Activated effector memory CD4-positive, alpha-beta T cell treated with Interleukin-2 at 50 U/mL for 16 hours (primary cell): Measurements from ENCODE around the gene MPZL3.

Experiments
- DNase-seq: peaks from one replicate; pipeline ENCODE4 v3.0.0-alpha.2; 2020

Gene MPZL3, protein sequence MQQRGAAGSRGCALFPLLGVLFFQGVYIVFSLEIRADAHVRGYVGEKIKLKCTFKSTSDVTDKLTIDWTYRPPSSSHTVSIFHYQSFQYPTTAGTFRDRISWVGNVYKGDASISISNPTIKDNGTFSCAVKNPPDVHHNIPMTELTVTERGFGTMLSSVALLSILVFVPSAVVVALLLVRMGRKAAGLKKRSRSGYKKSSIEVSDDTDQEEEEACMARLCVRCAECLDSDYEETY

DNA sequence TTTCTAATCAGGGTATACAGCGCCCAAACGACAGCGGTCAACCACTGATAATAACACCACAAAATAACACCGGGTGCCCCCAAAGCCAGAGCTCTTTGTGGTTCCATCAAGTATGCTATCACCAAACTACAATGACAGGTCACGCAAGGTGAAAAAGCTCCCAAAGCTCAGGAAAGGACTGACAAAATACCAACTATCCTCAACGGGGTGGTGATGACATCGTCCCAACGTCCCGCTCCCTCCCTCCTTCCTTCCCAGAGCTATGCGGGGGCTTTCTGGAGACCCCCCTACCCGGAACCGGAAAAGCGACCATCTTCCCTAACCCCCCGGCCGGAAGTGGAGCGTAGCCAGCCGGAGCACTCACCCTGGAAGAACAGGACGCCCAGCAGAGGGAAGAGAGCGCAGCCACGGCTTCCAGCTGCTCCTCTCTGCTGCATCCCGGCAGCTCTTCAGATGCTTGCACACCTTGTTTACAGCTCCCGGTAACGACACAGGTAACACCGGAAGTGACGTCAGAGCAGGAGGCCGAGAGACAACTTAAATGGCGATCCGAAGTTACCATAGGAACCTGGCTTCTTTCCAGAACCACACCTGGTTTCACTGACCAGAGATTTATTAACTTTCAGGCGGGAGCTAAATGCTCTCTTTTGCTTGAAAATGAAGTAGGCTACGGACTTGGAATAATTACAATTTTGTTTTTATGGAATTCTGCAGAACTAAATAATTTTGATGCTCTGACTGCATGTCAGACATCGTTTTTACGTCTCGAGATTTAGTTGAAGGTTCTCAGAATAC lies at the start of gene MPZL3:
TSS of gene MPZL3 (minus strand) at position 508 of the 795 bp plus-strand sequence. CDS start at position 437, 71 bp downstream.
- DNase-seq: peak; percentile 69

DNA sequence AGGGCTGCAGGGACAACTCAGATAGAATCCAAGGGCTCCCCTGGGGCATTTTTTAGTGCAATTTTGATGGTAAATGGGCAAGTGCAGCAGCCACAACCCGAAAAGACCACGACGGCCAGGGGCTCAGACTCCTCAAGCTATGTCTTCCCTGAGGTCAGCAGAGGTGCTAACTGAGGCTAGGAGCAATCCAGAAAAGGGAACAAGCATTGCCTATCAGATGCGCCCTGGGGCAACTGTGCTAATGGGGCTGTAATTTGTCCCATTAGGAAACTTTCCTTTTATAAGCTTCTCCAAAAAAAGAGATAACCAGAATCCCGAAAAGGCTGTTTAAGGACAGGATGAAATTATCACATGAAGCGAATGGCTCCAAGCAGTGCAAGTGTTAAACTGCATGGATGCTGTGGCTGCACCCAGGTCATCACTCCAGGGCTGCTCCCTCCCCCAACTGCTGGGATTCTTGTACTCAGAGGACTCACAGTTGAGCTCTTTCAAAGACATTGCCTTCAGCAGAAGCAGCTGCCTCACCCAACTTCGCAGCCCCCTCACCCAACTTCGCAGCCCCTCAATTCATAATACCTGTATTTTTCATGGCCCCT lies 49.5 kb upstream of the MPZL3 start:
- DNase-seq: no peak

DNA sequence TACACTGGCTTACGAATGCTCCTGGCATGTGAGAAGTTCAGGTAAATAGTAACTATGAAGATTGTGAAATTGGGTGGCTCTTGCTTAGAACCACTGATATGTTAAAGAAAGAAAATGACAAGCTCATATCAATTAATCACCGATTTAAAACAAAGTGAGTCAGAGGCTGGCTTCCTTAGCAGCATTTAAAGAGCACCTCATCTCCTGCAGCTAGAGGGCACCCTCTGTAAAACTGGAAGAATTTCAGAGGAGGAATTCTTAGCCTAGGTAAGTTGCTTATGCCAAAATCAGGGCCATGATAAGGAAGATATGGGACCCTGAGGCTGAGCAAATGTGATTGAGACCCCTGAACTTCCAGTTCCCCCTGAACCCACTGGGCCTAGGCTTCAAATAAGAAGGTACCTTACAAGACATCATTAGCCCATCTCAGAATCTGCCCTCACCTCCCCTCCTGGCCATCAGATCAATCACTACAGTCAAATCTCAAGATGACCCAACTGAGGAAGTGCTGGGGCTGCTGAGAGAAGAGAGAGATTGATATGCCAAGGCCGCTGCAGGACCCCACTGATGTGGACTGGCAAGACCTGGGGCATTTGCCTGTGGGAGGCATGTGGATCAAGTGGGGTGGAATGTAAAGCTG lies 43.8 kb upstream of the MPZL3 start:
- peak; percentile 18 for DNase-seq

DNA sequence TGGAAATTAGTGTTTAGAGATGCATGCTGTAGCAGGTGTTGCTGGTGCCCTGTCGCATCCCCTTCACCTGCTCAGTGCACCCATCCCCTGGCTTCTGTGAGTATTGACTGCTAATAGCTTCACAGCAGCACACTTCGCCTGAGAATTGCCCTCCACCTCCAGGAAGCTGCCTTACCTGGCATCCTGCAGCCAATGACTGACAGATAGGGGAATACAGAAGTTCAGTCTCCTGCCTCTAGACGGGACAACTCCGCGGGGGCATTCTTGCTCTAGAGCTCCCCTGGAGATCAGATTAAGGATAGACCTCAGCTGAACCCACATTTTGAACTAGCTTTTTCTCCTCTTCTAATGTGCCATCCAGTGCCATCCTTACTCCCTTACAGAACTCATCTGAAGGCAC lies 43.0 kb upstream of the MPZL3 start:
- no peak for DNase-seq

DNA sequence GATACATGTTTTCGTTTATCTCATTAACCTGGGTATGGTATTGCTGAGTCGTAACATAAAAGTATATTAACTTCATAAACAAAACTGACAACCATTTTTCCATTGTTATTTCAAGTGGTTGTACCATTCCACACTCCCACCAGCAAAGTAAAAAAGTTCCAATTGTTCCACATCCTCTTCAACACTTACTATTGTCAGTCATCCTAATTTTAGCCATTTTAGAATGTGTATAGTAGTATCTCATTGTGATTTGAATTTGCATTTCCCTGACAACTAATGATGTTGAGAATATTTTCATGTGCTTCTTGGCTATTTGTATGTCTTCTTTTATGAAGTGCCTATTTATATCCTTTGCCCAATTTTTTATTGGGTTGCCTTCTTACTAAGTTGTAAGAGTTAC lies 41.9 kb upstream of the MPZL3 start:
- no peak for DNase-seq

DNA sequence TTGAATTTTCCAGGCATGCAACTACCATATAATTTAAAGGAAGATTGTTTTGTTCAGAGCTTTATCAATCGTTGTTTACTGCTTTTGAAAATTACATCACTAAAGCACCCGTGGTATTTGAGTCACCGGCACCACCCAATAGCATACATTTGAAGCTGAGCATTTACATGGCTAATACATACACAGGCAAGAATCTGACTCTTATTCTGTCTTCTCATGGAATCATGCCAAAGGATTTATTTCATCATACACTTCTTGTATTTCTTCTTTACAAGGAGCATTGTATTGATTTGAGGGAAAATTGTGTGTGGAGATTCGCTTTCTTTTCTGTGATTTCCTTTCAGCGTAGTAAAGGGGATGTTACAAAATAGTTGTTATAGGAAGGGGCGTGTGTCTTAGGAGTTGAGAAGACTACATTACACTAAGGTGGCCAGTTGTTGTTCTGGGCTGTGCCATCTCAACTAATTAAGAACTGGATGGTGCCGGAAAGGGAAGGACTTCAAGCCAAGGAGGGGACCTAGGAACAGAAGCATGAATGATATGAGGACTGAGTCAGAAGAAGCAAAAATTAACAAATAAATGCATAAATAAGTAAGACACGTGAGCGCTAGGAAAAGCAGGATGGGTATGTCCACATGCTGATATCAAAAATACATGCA lies 39.4 kb upstream of the MPZL3 start:
- DNase-seq: no peak

DNA sequence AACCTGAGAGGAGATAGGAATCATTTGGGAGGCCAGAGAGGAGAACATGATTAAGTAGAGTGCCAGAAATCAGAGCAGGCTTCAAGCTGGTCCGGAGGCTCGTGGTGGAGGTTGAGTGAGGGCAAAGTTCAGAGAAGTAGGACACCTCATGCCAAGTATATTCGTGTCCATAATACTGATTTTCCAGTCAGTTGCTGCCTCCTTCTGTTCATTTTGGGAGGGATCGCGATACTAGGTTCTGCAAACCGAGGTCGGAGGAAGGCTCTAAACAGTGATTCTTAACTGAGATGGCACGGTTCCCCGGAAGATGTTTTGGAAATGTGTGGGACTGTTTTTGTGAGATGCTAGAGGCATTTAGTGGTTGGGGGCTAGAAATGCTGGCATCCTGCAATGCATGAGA lies 38.8 kb upstream of the MPZL3 start:
- peak; percentile 25 for DNase-seq

DNA sequence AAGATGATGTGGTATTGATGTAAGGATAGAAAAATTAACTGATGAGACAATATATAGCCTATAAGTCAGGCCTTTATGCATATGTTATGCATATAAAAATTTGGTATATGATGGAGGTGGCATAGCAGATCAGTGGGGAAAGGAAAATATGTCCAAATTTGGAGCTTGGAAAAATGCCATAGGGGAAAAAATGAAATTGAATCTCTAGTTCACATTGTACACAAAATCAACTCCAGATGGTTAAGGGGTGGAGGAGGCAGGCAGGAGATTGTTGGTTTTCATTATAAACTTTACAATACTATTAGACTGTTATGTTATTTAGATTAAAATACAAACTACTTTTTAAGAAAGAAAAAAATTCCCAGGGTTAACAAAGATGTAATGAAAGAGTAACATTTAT lies 37.2 kb upstream of the MPZL3 start:
- no peak for DNase-seq

DNA sequence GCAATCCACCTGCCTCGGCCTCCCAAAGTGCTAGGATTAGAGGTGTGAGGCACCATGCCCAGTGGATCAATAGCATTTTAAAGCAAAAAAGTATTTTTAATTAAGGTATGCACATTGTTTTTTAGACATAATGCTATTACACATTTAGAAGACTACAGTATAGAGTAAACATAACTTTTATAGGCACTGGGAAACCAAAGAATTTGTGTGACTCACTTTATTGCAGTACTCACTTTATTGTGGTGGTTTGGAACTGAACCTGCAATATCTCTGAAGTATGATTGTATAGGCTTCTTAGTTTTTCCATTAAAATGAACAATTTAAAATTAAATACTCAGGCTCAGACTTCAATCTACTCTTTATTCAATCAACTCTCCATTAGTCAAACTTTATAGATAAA lies 34.8 kb upstream of the MPZL3 start:
- DNase-seq: no peak

DNA sequence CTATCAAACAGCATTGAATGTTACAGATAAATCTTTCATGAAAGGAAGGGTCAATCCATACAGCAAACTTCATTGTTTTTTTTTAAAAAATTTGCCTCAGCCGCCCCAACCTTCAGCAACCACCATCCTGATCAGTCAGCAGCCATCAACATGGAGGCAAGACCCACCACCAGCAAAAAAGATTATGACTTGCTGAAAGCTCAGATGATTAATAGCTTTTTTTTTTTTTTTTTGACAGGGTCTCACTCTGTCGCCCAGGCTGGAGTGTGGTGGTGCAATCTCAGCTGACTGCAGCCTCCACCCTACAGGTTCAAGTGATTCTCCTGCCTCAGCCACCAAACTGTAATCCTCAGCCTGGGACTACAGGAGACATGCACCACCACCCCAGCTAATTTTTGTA lies 34.4 kb upstream of the MPZL3 start:
- DNase-seq: no peak

DNA sequence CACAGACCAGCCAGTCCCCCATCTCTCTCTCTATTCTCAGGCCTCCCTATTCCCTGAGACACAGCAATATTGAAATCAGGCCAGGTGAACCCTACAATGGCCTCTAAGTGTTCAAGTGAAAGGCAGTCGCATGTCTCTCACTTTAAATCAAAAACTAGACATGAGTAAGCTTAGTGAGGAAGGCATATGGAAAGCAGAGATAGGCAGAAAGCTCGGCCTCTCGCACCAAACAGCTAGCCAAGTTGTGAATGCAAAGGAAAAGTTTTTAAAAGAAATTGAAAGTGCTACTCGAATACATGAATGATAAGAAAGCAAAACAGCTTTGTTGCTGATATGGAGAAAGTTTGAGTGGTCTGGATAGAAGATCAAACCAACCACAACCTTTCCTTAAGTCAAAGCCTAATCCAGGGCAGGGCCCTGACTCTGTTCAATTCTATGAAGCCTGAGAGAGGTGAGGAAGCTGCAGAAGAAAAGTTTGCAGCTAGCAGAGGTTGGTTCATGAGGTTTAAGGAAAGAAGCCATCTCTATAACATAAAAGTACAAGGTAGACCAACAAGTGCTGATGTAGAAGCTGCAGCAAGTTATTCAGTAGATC lies 31.7 kb upstream of the MPZL3 start:
- DNase-seq: no peak

DNA sequence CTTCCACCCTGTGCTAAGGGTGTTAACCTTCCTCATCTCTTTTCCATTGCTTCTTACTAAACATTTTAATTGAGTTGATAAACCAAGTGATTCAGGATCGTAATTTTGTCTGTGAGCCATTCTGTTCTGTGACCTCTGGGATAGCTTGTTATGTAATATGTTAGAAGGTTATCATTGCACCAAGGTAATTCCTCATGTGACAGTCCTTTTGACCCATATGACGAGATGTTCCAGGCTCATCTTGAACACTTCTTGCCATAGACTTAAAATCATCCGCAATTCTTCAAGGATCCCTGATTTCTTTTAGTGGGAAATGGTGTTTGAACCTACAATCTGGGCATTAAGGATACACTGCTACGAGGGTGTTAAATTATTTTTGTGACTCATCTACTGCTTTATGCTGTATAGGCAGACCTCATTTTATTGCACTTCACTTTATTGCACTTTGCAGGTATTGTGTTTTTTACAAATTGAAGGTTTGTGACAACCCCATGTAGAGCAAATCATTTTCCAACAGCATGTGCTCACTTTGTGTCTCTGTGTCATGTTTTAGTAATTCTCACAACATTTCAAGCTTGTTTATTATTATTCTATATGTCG lies 31.0 kb upstream of the MPZL3 start:
- no peak for DNase-seq

DNA sequence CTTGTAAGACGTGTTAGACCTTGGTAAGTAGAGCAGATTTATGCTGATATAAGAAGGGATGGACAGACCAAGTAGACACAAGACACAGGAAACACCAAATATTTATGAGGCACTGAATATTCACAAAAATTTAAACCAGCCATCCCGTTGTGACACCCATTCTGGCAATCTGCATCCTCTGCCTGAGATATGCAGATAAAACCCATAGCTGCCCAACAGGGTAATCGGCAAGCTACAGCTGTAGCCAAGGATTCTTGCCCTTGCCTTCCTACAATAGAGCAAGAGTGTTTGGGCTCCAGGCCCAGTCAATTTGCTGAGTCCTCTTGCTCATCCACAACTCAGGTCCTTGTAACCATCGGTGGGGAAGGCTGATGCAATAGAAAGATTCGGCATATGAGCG lies 30.4 kb upstream of the MPZL3 start:
- DNase-seq: no peak

DNA sequence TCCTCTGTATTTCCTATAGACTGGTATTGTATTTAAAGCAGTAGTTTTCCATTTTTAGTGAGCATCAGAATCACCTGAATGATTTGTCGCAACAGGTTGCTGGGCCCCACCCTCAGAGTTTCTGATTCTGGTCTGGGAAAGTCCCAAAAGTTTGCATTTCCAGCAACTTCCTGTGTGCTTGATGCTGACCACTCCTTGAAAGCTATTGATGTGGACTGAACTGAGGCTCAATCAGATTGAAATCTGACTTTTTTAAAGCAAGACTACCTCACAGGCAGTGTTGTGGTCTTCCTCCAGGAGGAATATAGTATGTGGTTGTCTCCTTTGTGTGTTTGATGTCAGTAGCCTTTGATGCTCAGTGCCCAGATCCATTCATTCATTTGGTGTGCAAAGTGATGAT lies 29.1 kb upstream of the MPZL3 start:
- no peak for DNase-seq

DNA sequence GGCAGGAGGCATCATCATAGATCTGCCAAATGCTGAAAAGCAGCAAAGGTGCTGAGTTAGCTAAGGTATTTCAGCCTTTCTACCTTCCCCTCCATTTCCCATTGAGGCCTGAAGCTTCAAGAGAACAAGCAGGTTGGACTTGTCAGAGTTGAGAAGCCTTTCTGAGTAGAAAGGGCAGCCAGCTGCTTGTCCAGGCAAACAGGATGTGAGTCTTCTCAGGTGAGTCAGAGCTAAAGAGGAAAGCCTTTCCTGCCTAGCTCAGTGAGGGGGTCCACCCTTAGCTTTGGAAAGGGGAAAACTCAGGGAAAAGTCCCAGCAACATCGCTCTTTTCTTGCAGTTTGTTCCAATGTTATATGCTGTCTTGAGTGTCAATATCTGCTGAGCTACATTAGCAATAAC lies 25.1 kb upstream of the MPZL3 start:
- DNase-seq: no peak

DNA sequence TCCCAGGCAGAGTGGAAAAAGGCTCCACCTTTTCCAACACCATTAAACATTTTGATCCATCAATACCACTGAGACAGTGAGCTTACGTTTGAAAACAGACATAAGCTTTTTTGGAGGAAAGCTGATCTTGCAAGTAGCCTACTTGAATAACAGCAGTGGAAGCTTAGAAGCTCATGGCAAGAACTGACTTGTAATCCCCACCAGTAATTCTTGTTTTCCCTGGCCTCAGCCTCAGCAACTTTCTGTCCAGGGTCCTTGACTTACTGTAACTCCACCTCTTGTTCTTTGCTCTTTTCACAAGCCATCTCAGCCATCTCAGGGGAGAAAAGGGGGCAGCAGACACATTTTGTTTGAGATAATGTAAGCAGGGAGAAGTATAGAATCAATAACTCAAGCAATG lies 24.3 kb upstream of the MPZL3 start:
- DNase-seq: no peak

DNA sequence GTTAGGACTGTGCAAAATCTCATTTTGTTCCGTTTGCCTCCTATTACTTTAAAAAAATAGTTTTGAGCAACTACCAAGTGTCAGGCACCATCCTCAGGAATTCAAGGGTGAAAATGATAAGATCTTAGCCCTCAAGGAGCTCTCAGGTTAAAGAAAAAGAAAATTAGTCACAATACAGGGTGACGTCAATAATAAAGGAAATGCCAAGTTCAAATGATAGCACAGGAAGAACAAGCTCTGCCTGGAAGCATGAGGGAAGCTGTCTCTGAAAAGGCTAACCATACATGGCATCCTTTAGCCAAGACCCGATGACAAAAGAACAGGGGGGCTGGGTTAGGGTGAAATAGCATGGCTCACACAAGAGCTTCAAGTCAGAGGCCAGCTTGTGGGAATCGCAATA lies 23.0 kb upstream of the MPZL3 start:
- DNase-seq: no peak

DNA sequence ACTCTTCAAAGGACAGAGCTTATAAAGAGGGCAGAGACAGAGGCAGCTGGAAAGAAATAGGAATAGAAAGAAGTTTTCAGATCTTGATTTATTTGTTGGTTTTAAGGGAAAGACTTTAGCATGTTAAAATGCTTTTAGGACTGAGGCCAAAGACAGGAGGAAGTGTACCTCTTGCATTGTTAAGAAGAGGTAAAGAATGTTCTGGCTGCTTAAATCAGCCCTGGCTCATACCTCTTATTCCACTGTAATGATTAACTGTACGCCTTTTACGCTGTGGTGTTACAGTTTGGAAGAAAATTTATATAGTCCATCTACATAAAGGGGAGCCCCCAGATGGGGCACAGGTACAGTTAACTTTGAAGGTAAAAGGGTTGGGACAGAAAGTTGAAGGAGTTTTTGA lies 22.0 kb upstream of the MPZL3 start:
- DNase-seq: no peak

DNA sequence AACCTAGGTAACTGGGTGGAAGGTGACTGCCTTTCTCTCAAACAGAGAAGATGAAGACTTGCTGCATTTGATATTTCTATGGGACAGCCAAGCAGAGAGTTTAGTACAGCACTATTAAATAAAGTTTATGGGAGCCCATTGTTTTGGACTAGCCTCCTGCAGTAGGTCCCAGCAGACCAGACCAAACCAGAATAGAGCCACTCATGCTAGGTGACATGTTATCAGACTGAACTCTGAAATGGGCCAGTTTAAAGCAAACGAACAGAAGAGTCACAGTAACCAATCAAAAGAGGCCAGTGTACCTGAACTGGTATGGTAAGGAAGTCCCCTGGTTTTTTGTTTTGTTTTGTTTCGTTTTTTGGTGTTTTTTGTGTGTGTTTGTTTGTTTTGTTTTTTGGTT lies 19.8 kb upstream of the MPZL3 start:
- no peak for DNase-seq

DNA sequence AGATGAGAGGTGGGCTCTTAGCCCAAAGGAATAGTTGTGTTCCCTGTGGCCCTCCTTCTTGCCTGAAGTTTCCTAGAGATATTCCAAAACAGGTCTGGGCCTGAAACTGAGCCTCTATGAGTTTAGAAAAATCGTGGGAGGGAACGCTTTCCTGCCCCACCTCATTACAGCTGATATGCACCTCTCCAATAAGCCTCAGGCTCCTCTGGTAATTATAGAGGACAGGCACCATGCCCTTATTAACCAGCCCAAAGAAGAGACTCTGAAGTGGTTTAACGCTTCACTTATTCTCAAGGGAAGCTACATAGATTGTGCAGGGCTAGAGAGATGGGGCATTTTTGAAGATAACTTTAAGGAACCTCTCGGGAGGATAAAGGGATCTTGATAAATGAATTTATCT lies 15.3 kb upstream of the MPZL3 start:
- no peak for DNase-seq

DNA sequence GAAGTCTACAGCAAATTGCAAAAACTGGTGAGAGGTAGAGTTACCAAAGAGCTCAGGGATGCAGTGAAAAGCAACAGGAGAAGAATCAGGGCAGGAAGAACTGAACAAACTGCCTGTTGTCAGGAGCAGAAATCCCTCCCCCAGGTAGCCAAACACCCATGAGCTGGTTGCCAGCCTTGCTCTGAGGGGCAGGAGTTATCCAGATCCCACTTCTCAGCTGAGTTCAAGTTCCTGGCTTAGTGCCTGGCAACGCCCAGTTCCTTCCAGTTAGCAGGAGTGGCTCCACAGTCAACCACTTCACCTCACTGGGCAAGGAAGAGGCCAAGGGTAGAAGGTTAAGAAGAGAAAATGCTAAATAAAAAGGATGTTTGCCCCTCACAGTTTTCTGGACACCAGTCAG lies 13.8 kb upstream of the MPZL3 start:
- no peak for DNase-seq
